Esophagus muscularis mucosa (tissue), 4 donors: ENCODE results near the gene CRACR2B. TPM values are rescaled to one million over a fixed set of nuclear protein-coding genes. Genes with fewer than 3 reads are reported as not detected.

Experiments used
- DNase-seq: peaks from one replicate; pipeline ENCODE4 v3.0.0-alpha.2; 2017; ENCODE audit errors: extremely low spot score
- H3K27ac ChIP-seq, 4 donors: fragments of 200-600 bp; sonication (generic); replicated peaks in 1 of 4; 1 replicate in 3 of 4; 2 replicates in 1 of 4; pipeline ENCODE4 v1.5.1; 2016 to 2019; ENCODE audit warnings: mild to moderate bottlenecking in 1 of 4
- H3K27me3 ChIP-seq, 4 donors: fragments of 200-600 bp; sonication (generic); one replicate each; pipeline versions ENCODE4 v1.5.1 to v1.6.0; 2016 to 2019
- H3K36me3 ChIP-seq, 4 donors: fragments of 200-600 bp; sonication (generic); one replicate each; pipeline ENCODE4 v1.5.1; 2016 to 2019
- H3K4me1 ChIP-seq, 4 donors: fragments of 200-600 bp; sonication (generic); one replicate each; pipeline ENCODE4 v1.5.1; 2016 to 2019
- H3K4me3 ChIP-seq, 4 donors: fragments of 200-600 bp; sonication (generic); 1 replicate in 2 of 4; 2 replicates in 2 of 4; pipeline ENCODE4 v1.5.1; 2016 to 2019; ENCODE audit warnings: mild to moderate bottlenecking in 4 of 4, moderate library complexity in 1 of 4
- H3K9me3 ChIP-seq, 4 donors: fragments of 200-600 bp; sonication (generic); 1 replicate in 3 of 4; 2 replicates in 1 of 4; pipeline ENCODE4 v1.5.1; 2016 to 2019
- CTCF ChIP-seq, 3 experiments: fragments of 200-600 bp in 2 of 3; fragments of 450-650 bp in 1 of 3; sonication (generic) in 2 of 3; IDR thresholded peaks; one replicate each; pipeline ENCODE4 v1.5.1; 2017 to 2019; ENCODE audit warnings: antibody characterized with exemption in 3 of 3, mild to moderate bottlenecking in 2 of 3, moderate library complexity in 1 of 3
- EP300 ChIP-seq: sonication (generic); formaldehyde crosslinking; IDR thresholded peaks from one replicate; pipeline ENCODE4 v1.6.1; 2017; ENCODE audit warnings: antibody characterized with exemption
- POLR2A ChIP-seq: fragments of 450-650 bp; IDR thresholded peaks from one replicate; pipeline ENCODE4 v1.6.1; 2017; ENCODE audit warnings: antibody characterized with exemption, moderate library complexity, mild to moderate bottlenecking, low read depth
- POLR2AphosphoS5 ChIP-seq, 2 donors: sonication (generic); formaldehyde crosslinking; IDR thresholded peaks; one replicate each; pipeline ENCODE4 v1.6.1; 2017; ENCODE audit warnings: antibody characterized with exemption in 2 of 2
- WGBS: methylation state at CpG from one replicate; pipeline ENCODE4 v1.1.5; 2018; 5-methylcytosine and 5-hydroxymethylcytosine counted together
- intact Hi-C: fragments of 100-400 bp; cut with DNase I; formaldehyde crosslinking; loops from one replicate; pipeline ENCODE4 v1.15.1; 2023
- total RNA-seq, 4 donors: library from RNA; depleted of rRNA; stranded (reverse); fragments of >200 nt; gene quantifications; one replicate each; pipeline versions ENCODE4 v1.1.0 to v1.2.1, GENCODE V29; 2016

CRACR2B gene
- total RNA-seq, 4 donors from 2014 or later: 5.3 to 8.4 (median 7.0) TPM

GRCh38 chr11:791658-792534 lies 35.8 kb upstream of the CRACR2B start:
- DNase-seq: no peak
- H3K4me1 ChIP-seq: peaks cover 23 to 48% (median 35%) of the 10 kb centered on the region in 4 donors
- peaks cover 0 to 28% (median 25%) of the 10 kb centered on the region in 4 donors for H3K36me3 ChIP-seq
- H3K9me3 ChIP-seq: no peaks in the 10 kb centered on the region
- 87% methylated on average over 23 of the region's 49 CpGs for WGBS
- H3K27ac ChIP-seq: no peak overlapping the region
- intact Hi-C loops: no loop called here
- H3K4me3 ChIP-seq: no peak overlapping the region
- peaks cover 0 to 42% (median 12%) of the 10 kb centered on the region in 4 donors for H3K27me3 ChIP-seq
- TF ChIP-seq CTCF (IDR thresholded peaks at IDR 0.05): no peak
- TF ChIP-seq POLR2A: no peak
- TF ChIP-seq EP300: no peak
- TF ChIP-seq POLR2AphosphoS5 (IDR thresholded peaks at IDR 0.05): no peak

GRCh38 chr11:792535-792821 lies 35.2 kb upstream of the CRACR2B start:
- Histone ChIP-seq H3K4me1 (peaks cover 28 to 54% (median 41%) of the 10 kb centered on the region in 4 donors), H3K9me3 (no peaks in the 10 kb centered on the region)
- intact Hi-C loops: no loop called here

GRCh38 chr11:792873-793272 lies 34.8 kb upstream of the CRACR2B start:
- H3K4me1 ChIP-seq: peaks cover 28 to 58% (median 44%) of the 10 kb centered on the region in 4 donors
- no peak overlapping the region for H3K27ac ChIP-seq
- no peaks in the 10 kb centered on the region for H3K9me3 ChIP-seq
- no peak for DNase-seq
- no peak overlapping the region for H3K4me3 ChIP-seq
- intact Hi-C loops: no loop called here
- WGBS: 92% methylated on average over 12 of the region's 13 CpGs
- peaks cover 0 to 28% (median 25%) of the 10 kb centered on the region in 4 donors for H3K36me3 ChIP-seq
- H3K27me3 ChIP-seq: peaks cover 0 to 38% (median 12%) of the 10 kb centered on the region in 4 donors
- no peak for TF ChIP-seq EP300
- TF ChIP-seq POLR2A: no peak
- no peak for TF ChIP-seq POLR2AphosphoS5 (IDR thresholded peaks at IDR 0.05)
- TF ChIP-seq CTCF (IDR thresholded peaks at IDR 0.05): no peak

More at GRCh38 chr11:792535-792821, 35.2 kb upstream of the CRACR2B start:
- no peak for TF ChIP-seq EP300
- no peak for TF ChIP-seq POLR2AphosphoS5 (IDR thresholded peaks at IDR 0.05)
- TF ChIP-seq CTCF (IDR thresholded peaks at IDR 0.05): no peak
- no peak for TF ChIP-seq POLR2A
- Histone ChIP-seq H3K36me3 (peaks cover 0 to 28% (median 25%) of the 10 kb centered on the region in 4 donors), H3K27ac (no peak overlapping the region), H3K27me3 (peaks cover 0 to 42% (median 12%) of the 10 kb centered on the region in 4 donors), H3K4me3 (no peak overlapping the region)
- WGBS: 90% methylated on average over 5 of the region's 15 CpGs
- no peak for DNase-seq

- no peak for DNase-seq
- 100% methylated on average over 3 of the region's 7 CpGs for WGBS
- intact Hi-C loops: no loop called here
- TF ChIP-seq POLR2A (no peak), CTCF (IDR thresholded peaks at IDR 0.05) (no peak), POLR2AphosphoS5 (IDR thresholded peaks at IDR 0.05) (no peak), EP300 (no peak)
- Histone ChIP-seq H3K4me3 (no peak overlapping the region), H3K9me3 (no peaks in the 10 kb centered on the region), H3K4me1 (peaks cover 32 to 63% (median 48%) of the 10 kb centered on the region in 4 donors), H3K36me3 (peaks cover 0 to 28% (median 25%) of the 10 kb centered on the region in 4 donors), H3K27me3 (peaks cover 0 to 31% (median 11%) of the 10 kb centered on the region in 4 donors), H3K27ac (no peak overlapping the region)
Measured at GRCh38 chr11:793556-793955, 34.2 kb upstream of the CRACR2B start.
